HEK293T (cell line): Measurements from ENCODE around the gene DUSP6.

Experiments
- FOXM1 ChIP-seq: fragments of 450-650 bp; IDR thresholded peaks from 2 replicates; pipeline ENCODE4 v1.6.1; 2017; ENCODE audit warnings: mild to moderate bottlenecking, borderline replicate concordance
- HDGF ChIP-seq: fragments of 450-650 bp; IDR thresholded peaks from 2 replicates; pipeline ENCODE4 v1.6.1; 2017; ENCODE audit warnings: antibody characterized with exemption, borderline replicate concordance
- SP1 ChIP-seq: fragments of 450-650 bp; IDR thresholded peaks from 2 replicates; pipeline ENCODE4 v1.6.1; 2017
- TF ChIP-seq, protein P1 (sequence below): fragments of 450-650 bp; IDR thresholded peaks from 2 replicates; pipeline ENCODE4 v1.6.1; 2016

DNA sequence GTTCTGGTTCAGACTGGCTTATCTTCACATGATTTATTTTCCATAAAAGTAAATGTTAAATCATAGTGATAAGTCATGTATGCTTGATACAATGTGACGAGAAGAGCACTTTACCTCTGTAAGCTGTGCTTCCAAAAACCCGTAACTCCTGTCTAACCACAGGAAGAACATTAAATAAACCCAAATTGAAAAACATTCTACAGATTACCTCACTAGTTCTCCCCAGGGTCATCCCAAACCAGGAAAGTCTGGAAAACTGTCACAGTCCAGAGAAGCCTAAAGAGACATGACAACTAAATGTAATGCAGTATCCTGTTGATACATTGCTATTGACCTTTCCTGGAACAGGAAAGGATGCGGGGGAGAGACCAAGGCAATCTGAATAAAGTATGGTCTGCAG lies 32.5 kb upstream of the DUSP6 start:
- TF ChIP-seq FOXM1 = no peak
- TF ChIP-seq SP1 = no peak
- TF ChIP-seq HDGF = no peak
- TF ChIP-seq, protein P1, sequence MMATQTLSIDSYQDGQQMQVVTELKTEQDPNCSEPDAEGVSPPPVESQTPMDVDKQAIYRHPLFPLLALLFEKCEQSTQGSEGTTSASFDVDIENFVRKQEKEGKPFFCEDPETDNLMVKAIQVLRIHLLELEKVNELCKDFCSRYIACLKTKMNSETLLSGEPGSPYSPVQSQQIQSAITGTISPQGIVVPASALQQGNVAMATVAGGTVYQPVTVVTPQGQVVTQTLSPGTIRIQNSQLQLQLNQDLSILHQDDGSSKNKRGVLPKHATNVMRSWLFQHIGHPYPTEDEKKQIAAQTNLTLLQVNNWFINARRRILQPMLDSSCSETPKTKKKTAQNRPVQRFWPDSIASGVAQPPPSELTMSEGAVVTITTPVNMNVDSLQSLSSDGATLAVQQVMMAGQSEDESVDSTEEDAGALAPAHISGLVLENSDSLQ = no peak
